GM18873 (cell line): ENCODE data around the gene CCDC38.

Experiments
- ATAC-seq: cut with Tn5 transposase; IDR thresholded peaks from one replicate; pipeline ENCODE4 v1.9.1; 2021; ENCODE audit warnings: mild to moderate bottlenecking, moderate library complexity, moderate number of reproducible peaks; ENCODE audit not compliant: unreplicated experiment, low FRiP score

CCDC38 gene

GRCh38 chr12:95890958-95891357, 51.5 kb downstream of the CCDC38 start:
- no peak for ATAC-seq

DNA sequence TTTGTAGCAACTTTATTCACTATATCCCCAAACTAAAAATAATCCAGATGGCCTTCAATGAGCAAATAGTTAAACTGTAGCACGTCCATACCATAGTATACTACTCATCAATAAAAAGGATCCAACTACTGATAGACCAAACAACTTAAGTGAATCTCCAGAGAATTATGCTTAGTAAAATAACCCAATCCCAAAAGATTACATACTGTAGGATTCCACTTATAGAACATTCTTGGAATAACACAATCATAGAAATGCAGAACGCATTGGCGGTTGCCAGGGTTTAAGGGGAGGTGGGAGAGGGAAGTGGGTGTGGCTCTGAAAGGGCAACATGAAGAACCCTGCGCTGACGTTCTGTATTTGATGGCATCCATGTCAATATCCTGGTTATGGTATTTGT, 55.1 kb downstream of the CCDC38 start:
- no peak for ATAC-seq

GRCh38 chr12:95884998-95885397, 57.4 kb downstream of the CCDC38 start:
- ATAC-seq, result no peak

DNA sequence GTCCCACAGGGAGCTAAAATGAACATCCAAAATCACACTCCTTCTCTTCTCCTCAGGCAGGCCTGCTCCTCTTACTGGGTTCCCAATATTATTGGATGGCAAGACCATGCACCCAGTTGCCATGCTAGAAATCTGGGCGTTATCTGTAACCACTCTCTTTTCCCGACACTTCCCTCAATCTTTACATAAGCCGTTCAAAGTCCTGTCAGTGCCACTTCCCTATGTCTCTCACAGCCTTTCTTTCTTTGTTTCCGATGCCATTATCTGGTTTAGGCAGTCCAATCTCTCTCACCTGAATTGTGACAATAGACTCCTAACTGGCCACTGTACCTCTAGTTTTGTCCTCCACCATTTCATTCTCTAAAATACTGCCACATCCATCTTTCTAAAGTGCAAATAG, 59.5 kb downstream of the CCDC38 start:
- no peak for ATAC-seq

GRCh38 chr12:95882080-95882479, 60.3 kb downstream of the CCDC38 start:
- no peak for ATAC-seq

GRCh38 chr12:95881331-95881955, 61.0 kb downstream of the CCDC38 start:
- no peak for ATAC-seq

GRCh38 chr12:95880895-95881294, 61.5 kb downstream of the CCDC38 start:
- no peak for ATAC-seq

DNA sequence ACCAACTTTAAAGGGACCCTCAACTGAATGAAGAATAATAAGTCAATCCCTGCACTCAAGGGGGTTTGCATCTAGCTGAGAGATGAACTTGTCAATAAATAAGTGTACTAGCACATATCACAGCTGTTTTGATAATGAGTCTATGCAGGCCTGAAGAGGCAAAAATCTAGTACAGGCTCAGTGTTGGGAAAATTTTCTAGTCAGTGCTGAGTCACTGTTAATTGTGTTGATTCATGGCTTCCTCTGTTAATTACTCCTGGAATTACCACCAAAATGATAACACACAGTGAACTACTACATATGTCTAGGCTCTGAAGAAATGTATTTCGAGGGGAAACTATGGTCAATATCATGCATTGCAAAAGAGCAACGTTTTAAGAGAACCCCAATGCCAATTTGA, 64.8 kb downstream of the CCDC38 start:
- no peak for ATAC-seq

DNA sequence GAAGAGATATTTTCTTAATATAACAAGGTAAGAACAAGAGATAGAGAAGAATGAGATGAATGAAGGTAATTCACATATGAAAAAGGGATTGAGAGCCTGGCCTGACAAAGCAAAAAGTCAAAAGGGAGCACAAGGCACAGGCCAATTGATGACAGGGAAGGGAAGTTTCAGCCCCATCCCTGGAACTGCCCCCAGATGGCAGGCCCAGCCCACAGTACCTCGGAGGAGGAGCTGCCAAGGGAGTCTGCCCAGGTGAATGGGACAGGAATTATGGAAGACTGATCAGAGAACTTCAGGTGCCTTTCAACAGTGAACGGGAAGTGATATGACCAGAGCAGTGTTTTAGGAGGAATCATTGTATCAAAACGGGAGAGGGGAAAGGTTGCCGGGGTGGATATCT, 68.0 kb downstream of the CCDC38 start:
- ATAC-seq, result no peak

DNA sequence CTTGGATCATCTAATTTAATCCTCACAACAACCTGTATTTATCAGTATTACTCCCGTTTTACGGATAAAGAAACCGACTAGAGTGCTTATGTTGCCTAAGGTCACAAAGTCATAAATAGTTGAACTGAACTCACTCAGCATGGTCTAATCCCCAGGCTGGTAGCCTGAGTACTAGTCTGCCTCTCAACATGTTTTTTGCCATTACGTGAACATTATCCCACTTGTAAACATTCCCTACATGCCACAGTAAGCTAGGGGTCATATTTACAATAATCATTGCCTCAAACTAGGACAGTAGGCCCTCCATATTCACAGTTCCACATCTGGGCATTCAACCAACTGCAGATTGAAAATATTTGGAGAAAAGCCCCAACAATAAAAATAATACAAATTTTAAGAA, 71.5 kb downstream of the CCDC38 start:
- no peak for ATAC-seq

- ATAC-seq, result no peak
These were observed 79.1 kb downstream of the CCDC38 start for GRCh38 chr12:95863337-95863736.

DNA sequence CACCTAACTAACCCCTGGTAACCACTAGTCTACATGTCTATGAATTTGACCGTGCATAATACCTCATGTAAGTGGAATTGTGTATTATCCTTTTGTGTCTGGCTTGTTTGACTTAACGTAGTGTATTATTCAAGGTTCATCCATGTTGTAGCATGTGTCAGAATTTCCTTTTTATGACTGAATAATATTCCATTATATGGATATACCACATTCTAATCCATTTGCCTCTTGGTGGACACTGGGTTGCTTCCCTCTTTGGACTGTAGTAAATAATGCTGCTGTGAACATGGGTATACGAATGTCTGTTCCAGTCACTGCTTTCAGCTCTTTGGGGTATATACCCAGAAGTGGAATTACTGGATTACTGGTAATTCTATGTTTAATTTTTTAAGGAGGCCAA, 80.4 kb downstream of the CCDC38 start:
- no peak for ATAC-seq

- no peak for ATAC-seq
These were observed 82.2 kb downstream of the CCDC38 start for GRCh38 chr12:95859947-95860850.

GRCh38 chr12:95859344-95859816, 83.0 kb downstream of the CCDC38 start:
- no peak for ATAC-seq

DNA sequence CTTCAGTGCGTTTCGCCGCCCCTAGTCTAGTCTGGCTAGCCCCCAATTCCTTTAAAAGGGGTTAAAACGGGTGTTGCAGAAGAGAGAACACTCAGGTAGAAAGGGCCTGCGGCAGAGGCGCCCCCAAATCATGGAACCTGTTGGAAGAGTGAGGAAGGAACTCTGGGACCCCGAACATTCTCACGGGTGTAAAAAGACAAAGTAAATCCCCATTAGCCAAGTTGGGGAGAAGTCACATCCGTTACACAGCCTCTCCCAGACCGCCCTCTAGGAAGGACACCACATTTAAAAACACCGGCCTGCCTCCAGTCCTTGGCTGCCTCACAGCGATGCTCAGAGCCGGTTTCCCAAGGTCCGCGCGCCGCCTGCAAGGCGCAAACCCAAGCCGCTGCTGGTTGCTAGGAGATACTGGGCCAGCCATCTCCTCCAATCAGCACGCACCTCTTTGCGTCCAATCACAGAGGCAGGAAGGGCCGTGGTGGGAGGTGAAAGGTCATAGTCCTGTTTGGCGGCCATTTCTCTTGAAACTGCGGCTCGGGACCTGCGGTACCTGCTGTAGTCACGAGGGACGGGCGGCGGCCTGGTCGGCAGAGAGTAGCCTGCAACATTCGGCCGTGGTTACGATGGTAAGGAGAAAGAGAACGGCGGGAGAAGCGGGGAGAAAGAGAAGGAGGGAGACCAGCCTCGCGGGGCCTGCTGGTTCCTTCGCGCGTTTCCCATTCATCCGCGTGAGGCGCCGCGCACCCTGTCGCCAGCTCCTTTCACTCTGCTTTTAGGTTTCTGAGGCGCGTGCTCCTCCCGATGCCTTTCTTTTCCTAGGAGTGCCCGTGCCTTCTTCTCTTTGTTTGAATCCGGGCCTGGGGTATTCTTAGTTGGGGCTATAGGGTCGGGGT, 83.7 kb downstream of the CCDC38 start, which contains the start of gene SNRPF:
TSS of gene SNRPF (plus strand) at position 502 of the 893 bp plus-strand sequence. CDS start at position 624, 122 bp downstream.
- peak; percentile 99 for ATAC-seq

DNA sequence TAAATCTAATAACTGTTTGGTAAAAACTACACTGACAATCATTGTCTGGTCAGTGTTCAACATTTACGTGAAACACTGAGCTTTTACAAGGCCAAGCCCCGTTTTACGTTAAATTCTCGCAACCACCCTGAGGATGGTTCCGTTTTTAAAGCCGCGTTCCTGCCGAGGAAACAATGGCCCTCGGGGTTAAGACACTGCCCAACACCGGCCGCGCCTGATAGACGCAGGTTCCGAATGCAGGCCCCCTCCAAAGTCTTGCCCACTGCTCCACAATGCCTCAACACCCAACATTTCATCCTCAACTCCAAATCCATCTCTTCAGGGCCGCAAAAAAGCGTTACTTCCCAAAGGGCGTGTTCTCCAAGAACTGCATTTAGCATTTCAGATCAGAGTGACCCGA, 84.6 kb downstream of the CCDC38 start:
- ATAC-seq, result no peak

GRCh38 chr12:95857156-95857555, 85.3 kb downstream of the CCDC38 start:
- no peak for ATAC-seq

- ATAC-seq, result no peak
These were observed 90.3 kb downstream of the CCDC38 start for GRCh38 chr12:95852133-95852532.

DNA sequence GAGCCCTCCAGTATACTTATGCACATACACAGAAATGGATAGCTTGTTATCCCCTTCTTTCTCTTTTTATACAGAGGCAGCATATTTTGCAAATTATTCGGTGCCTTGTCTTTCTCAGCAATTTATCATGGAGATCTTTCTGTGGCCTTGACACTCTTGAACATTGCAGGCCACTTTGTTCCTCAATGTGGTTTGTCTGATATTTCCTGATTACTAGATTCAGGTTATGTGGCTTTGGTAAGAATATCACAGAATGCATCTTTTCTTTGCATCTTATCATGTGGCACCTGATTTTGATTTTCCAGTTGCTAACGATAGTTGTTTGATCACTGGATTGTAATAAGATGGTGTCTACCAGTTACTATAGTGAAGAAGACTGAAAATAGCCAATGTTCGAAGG, 90.8 kb downstream of the CCDC38 start:
- ATAC-seq, result no peak

GRCh38 chr12:95848575-95849388, 93.6 kb downstream of the CCDC38 start:
- ATAC-seq, result no peak
